ENCODE measurements around the gene ADAP1.
"Not testable (repeated sequence)": the region's sequence is repeated elsewhere in the genome, so short reads cannot be mapped to it uniquely, and the experiment has no call there.

ADAP1 gene

GRCh38 chr7:875051-875450 lies 79.4 kb downstream of the ADAP1 start:
- no peak for TF ChIP-seq CTCF (conservative IDR thresholded peaks at IDR 0.05; ENCODE audit: low read length)
- DNase-seq (ENCODE audit: low read depth) = no peak
- no peak overlapping the region for H3K4me3 ChIP-seq (ENCODE audit: low read length)

- no peak for TF ChIP-seq CTCF (conservative IDR thresholded peaks at IDR 0.05; ENCODE audit: low read length)
- H3K4me3 ChIP-seq (ENCODE audit: low read length) = no peak overlapping the region
- no peak for DNase-seq (ENCODE audit: low read depth)
Measured at GRCh38 chr7:874031-874749, 80.3 kb downstream of the ADAP1 start.

GRCh38 chr7:873367-874002 lies 81.0 kb downstream of the ADAP1 start:
- DNase-seq (ENCODE audit: low read depth) = peak; percentile 78
- peak; percentile 96 for TF ChIP-seq CTCF (conservative IDR thresholded peaks at IDR 0.05; ENCODE audit: low read length)
- no peak overlapping the region for H3K4me3 ChIP-seq (ENCODE audit: low read length)

GRCh38 chr7:872685-873084 lies 81.8 kb downstream of the ADAP1 start:
- not testable (repeated sequence) for DNase-seq (ENCODE audit: low read depth); H3K4me3 ChIP-seq (ENCODE audit: low read length)

- TF ChIP-seq CTCF (conservative IDR thresholded peaks at IDR 0.05; ENCODE audit: low read length) = no peak
- H3K4me3 ChIP-seq (ENCODE audit: low read length) = no peak overlapping the region
- no peak for DNase-seq (ENCODE audit: low read depth)
Measured at GRCh38 chr7:871900-872537, 82.5 kb downstream of the ADAP1 start.

- no peak for TF ChIP-seq CTCF (conservative IDR thresholded peaks at IDR 0.05; ENCODE audit: low read length)
- DNase-seq (ENCODE audit: low read depth) = no peak
- no peak overlapping the region for H3K4me3 ChIP-seq (ENCODE audit: low read length)
Measured at GRCh38 chr7:869348-869747, 85.1 kb downstream of the ADAP1 start.

GRCh38 chr7:868189-868486 lies 86.3 kb downstream of the ADAP1 start:
- H3K4me3 ChIP-seq (ENCODE audit: low read length) = no peak overlapping the region
- DNase-seq (ENCODE audit: low read depth) = peak; percentile 51
- TF ChIP-seq CTCF (conservative IDR thresholded peaks at IDR 0.05; ENCODE audit: low read length) = no peak
